ENCODE measurements around the gene ITGA11.
"Not testable (repeated sequence)": the region's sequence is repeated elsewhere in the genome, so short reads cannot be mapped to it uniquely, and the experiment has no call there.

The ITGA11 gene

DNA sequence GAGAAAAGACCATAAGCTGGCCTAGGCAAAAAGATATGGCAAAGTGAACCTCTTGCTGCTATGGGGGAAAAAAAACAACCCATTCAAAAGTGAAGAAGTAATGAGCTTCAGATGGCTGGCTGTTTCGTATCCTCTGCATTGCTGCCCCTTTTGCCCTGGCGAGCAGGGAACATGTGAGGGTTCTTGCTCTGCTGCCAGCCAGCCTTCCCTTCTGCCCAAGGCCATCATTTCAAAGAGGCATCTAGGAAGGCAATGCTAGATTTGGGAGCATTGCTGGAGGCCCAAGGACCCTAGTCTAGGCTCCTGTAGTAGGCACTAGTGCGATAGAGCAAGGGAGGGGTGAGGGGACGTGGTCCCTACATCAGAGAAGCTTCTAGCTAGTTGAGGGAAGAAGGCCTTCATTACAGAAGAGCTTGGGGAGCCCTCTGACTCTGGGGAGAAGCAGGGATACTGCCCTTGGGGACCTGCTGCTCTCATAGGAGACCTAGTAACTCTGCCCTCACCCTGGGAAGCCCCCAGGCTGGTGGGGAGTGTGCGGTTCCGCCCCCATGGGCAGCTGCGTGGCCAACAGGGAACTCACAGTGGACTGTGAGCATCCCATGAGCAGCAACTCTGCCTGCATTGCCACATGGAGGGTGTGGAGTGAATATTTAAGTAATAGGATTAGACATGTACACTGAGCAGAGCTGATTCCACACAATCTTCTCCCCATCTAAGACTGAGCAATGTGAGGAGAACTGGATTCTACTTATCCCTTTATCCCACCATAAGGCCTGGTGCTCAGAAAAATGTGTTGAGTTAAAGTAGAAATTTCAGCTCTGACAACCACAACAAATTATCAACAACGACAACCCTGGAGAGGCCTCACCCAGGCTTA is 21.3 kb downstream of the ITGA11 start:
- DNase-seq: no peak

DNA sequence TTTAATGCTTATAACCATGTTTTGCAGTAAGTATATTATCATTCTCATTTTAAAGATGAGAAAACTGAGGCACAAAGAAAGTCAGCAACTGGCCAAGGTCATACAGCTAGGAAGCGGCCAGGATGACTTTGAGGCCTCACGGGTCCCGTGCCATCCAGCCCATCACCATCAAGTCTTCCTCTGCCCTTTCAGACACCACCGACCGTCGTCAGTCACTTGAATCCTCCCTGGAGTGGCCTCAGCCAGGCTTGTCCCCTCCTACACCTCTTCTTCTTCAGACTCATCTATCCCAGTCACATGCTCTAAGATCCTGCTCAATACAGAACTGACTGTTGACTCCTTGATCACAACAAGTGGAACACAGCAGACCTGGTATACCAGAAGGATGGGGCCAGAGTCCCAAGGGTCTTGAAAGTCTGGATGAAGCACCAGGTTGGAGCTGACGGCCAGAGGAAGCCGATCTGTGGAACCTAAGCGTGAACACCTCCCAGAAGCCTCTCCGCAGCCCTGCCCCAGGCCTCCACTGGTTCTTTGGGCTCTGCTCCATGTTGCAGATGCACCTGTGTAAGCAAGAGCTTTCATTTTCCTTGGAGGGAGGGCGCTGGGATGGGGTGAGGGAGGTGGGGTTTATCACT is 22.1 kb downstream of the ITGA11 start:
- DNase-seq: no peak

DNA sequence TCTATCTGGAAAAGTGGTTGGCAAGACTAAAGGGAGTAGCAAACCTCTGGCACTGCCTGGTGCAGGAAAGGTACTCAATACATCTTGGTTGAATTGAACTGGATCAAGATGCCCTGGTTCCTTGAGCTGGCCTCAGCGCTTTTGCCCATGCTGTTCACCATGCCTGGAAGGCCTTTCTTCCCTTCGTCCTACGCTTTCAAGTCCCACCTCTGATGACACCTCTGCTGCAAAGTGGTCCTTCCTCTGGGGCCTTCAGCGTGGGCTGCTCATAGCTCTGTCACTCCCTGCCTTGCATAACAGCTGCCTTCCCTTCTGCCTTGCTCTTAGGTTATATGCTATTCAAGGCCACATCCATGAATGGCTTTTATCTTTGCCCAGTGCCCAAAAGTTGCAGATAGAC is 23.0 kb downstream of the ITGA11 start:
- no peak for DNase-seq

DNA sequence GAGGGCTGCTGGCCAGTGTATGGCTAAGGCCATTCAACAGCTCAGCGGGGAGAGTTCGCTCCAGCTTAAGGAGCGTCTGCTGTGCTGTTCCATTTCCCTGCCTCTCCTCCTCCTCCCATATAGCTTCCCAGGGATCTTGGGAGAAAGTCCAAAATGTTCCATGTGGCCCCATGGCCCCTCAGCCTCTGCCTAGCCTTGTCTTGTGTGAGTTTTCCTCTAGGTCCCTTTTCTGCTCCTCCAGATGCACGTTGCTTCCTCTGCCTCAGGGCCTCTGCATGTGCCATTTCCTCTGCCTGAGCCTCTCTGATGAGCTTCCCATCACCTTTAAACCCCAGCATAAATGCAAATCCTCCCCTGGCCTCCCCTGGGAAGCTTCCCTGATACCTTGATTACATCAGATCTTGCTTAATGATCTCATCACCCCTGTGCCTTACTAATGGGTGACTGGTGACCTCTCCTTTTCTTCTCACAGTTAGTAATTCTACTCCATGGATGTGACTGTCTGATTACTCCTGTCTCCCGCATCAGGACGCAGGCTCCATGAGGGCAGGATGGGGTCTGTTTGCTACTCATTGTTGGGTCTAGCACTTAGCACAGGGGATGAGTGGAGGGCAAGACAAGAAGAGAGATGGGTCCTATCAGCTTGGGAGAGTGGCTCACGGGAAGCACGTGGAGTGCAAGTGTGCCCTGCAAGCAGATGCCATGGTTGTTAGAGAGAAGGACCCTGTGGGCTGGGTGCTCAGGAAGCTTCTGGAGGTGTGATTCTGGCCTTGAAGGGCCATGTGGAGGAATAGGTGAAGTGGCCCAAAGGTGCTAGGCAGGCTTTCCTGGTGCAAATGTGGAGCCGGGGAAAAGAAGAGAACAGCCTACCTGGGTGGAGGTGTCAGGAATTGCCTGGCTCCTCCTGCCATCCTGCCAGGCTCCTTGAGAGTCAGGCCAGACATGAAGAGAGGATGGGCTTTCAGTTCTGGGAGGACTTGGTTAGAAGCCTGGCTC is 23.8 kb downstream of the ITGA11 start:
- no peak for DNase-seq

DNA sequence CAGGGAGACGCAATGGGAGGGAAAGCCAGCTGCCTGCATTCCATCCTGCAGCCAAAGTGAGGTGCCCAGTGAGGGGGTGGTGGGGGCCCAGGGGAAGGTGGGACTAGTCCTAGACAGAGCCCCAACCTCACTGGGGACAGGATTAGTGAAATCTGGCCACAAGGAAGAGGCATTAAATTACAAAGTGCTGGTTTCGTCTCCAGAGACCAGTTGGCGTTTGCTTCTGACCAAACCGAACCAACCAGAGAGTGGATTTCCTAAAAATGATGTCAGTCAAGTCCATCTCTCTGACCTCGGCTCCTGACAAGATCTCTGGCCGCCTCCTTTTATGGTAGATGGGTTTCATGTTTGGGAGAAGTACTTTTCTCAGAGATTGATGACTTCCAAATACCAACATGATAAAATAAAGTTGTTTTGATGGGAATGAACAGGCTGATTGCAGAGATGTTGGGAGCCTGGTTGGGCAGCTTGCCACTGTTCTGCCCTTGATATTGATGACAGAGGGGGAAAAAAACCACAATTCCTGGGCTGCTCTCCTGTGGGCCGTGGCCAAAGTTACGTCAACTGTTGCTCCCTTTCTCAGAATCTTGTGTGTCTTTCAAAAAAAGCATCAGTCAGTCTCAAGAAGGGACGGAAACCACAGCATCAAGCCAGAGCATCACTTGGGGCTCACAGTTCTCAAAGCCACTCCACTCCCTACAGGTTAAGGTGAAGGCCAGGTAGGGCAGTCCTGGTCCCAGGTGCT is 24.6 kb downstream of the ITGA11 start:
- DNase-seq: no peak

DNA sequence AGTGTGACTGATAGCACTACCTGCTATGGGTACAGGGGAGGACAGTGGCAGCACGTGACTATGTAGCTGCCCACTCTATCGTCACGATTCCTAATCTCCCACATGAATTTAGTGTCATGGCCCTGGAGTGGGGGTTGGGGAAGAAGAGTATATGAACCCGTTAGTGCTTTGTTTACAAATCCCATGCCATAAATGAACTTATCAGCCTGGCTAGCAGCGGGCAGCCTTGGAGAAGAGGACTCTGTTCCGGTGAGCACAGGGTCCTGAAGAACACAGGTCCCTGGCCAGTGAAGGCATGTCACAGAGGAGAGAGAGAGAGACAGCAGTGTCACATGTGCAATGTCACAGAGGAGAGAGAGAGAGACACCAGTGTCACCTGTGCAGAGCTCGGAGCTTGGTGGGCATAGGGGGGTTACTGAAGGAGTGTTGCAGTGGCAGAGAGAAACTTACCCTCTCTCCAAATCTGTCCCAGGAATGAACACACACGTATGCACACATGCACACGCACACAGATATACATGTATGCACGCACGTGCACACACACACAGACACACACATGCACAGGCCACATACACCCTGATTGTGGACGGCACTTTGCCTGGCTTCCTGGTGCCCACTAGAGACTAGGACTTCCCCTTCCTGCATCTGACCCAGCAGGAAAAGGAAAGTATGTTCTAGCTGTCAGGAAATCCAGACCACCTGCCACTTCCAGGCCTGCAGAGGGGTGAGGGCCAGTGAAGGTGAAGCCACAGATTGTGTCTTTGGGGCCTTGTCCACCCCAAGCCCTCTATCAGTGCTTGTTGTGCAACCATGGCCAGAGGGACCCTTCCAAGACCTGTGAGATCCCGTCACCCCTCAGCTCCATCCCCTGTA is 26.3 kb downstream of the ITGA11 start:
- no peak for DNase-seq

DNA sequence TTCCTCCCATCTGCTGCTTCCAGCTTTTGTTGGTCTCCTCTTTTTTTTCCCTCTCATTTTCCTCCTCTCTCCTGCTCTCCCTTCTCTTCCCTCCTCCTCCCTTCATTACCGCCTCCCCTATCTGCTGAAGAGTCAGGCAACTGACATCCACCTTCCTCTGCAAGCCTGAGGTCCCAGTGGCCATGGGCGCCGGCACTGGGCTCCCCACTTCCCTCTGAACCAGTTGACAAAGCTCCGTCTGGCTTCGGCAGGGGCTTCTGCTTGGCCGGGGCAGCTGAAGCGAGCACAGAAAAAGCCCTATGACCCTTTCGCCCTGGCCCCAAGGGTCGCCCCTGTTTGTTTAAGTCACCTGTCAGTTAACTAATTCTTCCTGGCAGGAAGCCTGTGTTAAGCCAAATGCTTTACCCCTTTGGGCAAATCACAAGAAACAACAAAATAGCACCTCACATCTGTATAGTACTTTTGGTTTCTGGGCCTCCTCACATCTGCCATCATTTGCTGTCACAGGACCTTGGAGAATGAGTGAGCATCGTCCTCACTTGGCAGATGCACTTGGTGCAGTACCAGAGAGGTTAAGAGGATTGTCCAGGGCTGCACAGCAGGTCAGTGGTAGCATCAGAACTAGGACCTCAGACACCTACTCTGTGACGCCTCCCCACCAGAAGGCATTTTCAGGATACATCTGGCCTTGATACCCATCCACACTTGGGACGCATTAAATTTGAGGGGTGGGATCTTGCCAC is 27.7 kb downstream of the ITGA11 start:
- no peak for DNase-seq

DNA sequence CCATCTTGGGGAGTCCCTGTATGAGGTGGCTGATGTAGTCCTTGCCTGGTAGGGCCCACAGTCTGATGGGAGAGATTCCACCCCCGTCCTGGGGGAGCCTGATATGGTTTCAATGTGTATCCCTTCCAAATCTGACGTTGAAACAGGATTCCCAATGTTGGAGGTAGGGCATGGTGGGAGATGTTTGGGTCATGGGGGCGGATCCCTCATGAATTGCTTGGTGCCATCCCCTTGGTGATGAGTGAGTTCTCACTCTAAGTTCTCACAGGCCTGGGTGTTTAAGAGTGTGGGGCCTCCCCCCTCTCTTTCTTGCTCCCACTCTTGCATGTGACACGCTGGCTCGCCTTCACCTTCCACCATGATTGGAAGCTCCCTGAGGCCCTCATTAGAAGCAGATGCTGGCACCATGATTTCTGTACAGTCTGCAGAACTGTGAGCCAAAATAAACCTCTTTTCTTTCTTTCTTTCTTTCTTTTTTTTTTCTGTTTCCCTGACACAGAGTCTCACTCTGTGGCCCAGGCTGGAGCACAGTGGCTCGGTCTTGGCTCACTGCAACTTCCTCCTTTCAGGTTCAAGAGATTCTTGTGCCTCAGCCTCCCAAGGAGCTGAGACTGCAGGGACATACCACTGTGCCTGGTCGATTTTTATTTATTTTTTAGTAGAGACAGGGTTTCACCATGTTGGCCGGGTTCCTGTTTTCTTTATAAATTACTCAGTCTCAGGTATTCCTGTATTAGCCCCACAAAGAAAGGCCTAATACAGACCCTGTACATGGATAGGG is 28.6 kb downstream of the ITGA11 start:
- no peak for DNase-seq

DNA sequence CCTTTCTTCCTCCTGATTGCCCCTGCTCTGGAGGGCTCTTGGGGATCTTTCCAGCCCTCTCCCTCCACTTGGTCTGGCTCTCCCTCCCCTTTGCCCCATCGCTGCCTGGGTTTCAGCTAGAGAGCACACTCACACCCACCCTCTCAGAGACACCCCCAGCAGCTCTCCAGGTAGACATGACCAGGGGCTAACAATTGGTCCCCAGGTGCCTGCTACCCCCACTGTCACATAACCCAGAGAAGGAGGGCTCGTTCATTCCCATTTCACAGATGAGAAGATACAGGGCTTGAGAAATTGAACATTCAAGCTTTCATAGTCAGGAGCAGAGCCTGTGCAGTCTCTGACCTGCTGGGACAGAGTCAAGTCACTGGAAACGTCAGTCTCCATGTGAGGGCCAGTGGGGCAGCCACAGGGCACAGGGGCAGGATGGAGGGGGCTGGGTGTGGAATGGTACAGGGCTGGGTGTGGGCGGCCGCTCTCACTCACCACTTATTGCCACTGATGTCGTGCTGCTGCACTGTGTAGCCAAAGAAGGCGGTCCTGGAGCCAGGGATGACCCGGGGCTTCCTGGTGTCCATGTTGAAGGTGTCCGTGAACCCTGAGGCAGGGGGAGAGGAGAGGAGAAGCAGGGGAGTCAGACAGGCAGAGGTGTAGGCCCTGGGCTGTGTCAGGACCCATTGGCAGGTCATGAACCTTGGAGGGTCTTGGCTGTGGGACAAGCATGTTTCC is 29.4 kb downstream of the ITGA11 start:
- no peak for DNase-seq

DNA sequence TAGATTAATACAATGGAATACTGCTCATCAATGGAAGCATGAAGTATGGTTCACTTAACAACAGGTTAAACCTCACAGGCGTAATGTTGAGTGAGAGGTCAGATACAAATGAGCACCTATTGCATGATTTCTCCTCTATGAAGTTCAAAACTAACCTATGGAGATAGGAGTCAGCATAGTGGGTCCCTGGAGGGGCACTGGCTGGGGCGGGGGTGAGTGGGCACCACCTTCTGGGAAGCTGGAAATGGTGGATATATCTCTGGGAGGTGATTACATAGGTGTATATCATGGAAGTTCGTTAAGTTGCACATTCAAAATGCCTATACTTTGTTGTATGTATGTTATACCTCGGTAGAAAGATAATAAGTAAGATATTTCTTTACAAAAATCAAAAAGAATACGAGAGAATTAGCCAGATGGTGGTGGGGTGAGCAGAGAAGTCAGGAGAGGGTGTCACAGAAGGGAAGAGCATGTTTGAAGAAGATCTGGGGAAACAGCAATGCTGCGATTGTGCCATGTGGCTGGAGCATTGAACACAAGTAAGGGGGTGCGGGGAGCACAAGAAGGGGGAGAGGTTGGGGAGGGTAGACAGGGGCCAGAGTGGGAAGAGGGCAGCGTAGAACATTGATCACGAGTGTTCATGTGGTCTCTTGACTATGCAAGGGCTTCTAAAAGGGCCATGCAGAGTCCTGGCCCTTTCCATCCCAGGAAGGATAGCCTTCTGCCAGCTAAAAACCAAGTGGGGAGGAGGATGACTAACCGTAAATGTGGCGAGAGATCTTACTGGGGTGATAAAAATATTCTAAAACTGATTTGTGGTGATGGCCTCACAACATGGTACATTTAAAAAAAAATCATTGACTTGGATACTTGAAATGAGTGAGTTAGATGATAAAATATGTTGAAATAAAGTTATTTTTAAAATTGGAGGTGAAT is 30.2 kb downstream of the ITGA11 start:
- no peak for DNase-seq

DNA sequence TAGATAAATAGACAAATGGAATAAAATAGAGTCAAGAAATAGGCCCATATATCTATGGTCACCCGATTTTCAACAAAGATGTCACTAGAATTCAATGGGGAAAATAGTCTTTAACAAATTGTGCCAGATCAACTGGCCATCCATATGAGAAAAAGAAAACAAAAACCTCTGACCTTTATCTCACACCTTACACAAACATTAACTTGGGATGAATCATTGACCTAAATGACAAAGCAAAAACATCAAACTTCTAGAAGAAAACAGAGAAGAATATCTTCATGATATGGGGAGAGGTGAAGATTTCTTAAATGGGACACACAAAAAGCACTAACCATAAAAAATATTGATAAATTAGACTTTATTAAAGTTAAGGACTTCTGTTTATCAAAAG is 31.9 kb downstream of the ITGA11 start:
- DNase-seq: no peak

DNA sequence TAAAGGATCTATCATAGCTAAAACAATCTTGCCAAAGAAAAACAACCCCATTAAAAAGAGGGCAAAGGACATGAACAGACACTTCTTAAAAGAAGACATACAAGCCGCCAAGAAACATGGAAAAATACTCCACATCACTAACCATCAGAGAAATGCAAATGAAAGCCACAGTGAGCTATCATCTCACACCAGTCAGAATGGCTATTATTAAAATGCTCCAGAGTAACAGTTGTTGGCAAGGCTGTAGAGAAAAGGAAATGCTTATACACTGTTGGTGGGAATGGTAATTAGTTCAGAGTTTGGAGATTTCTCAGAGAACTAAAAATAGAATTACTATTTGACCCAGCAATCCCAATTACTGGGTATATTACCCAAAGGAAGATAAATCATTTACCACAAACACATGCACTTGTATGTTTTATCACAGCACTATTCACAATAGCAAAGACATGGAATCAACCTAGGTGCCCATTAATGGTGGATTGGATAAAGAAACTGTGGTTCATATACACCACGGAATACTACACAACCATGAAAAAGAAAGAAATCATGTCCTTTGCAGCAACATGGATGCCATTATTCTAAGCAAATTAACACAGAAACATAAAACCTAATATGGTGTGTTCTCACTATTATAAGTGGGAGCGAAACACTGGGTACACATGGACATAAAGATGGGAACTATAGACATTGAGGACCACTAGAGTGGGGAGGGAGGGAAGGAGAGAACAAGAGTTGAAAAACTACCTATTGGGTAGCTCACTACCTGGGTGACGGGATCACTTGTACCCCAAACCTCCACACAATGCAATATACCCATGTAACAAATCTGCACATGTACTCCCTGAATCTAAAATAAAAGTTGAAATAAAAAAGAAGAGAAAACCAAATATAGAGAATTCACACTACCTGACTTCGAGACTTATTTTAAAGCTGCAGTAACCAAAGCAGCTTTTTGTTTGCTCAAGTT is 32.6 kb downstream of the ITGA11 start:
- DNase-seq: no peak

DNA sequence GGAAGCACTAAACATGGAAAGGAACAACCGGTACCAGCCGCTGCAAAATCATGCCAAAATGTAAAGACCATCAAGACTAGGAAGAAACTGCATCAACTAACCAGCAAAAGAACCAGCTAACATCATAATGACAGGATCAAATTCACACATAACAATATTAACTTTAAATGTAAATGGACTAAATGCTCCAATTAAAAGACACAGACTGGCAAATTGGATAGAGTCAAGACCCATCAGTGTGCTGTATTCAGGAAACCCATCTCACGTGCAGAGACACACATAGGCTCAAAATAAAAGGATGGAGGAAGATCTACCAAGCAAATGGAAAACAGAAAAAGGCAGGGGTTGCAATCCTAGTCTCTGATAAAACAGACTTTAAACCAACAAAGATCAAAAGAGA is 34.0 kb downstream of the ITGA11 start:
- DNase-seq: not testable (repeated sequence)

DNA sequence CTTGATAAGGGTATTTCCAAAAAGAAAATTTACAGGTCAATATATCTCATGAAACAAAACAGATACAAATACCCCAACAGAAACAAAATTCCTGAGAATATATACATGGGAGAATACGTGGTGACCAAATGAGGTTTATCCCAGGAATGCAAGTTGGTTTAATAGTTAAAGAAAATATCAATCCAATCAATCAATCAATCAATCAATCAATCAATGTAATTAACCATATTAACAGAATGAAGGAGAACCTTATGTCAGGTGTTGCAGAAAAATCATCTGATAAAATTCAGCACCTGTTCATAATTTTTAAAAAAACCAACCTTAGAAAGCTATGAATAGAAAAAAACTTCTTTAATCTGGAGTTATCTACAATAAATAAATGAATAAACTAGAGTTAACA is 35.9 kb downstream of the ITGA11 start:
- DNase-seq: no peak

DNA sequence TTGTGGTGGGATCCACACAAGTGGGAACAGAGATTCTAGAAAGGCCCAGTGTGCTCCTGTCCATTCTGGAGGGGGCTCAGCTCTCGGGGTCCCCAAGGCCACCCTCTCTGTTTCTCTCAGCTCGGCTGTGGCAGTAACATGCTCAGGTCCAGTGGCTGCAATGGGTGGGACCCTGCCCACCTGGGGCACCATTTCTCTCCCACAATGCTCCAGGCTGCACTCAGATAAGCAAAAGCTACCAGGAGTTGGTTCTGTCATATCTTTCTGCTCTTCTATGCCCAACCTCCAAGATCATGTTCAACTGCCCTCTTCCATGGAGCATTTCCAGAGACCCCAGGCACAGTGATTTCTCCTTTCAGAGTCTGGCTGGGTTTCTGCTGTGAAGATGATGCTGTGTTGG is 40.8 kb downstream of the ITGA11 start:
- DNase-seq: no peak

DNA sequence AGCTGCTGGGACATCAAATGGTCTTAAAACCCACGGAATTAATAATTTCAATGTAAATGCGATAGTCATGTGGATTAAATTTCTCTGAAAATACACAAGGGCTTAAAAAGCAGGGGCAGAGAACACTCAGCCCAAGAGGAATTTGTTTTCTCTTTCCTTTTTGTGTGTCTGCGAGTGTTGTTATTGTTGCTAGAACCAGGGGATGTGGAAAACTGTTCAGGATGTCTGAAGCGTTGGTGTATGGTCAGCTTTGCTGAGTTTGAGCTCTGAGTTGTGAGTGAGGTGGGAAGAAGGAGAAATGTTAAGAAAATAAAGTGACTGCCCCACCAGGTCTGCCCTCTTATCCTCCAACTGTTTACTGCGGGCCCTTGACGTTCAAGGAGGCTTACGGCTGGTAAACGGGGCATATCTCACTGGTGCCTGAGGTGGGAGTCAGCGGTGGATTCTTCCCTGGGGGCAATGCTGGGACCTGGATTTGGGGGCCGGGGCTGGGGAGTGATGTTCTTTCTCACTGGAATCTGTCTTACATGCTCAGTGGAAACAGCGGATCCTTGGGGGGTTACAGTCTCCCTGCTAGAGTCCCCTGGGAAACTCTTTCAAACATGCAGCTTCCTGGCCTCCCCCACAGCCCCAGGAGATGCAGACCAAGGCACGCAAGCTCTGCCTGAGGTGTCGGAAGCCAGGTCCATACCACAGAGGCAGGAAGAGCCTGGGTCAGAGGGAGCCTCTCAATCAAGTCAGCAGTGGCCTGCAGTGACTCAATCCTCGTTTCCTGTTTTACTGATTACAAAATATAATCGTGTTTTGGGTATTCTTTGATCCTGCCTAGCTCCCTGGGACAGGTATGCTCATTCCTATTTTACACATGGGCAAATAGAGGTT is 41.8 kb downstream of the ITGA11 start:
- DNase-seq: no peak
